Sigmoid colon (tissue), 7 donors: ENCODE data around the gene LIMS1. TPM values are rescaled to one million over a fixed set of nuclear protein-coding genes. Genes with fewer than 3 reads are reported as not detected.
"Not testable (repeated sequence)": the region's sequence is repeated elsewhere in the genome, so short reads cannot be mapped to it uniquely, and the experiment has no call there.

ENCODE experiments used
- DNase-seq: peaks from one replicate; pipeline ENCODE4 v3.0.0-alpha.2; 2019
- H3K27ac ChIP-seq, 4 donors: fragments of 200-600 bp; sonication (generic); one replicate each; pipeline ENCODE4 v1.5.1; 2016 to 2019; ENCODE audit warnings: mild to moderate bottlenecking in 1 of 4
- H3K27me3 ChIP-seq, 3 donors: fragments of 200-600 bp; sonication (generic); one replicate each; pipeline ENCODE4 v1.5.1; 2019; ENCODE audit warnings: mild to moderate bottlenecking in 1 of 3
- H3K36me3 ChIP-seq, 4 donors: fragments of 200-600 bp; sonication (generic); one replicate each; pipeline ENCODE4 v1.5.1; 2016 to 2019
- H3K4me1 ChIP-seq, 4 donors: fragments of 200-600 bp; sonication (generic); one replicate each; pipeline ENCODE4 v1.5.1; 2017 to 2019
- H3K4me3 ChIP-seq, 4 donors: fragments of 200-600 bp; sonication (generic); one replicate each; pipeline ENCODE4 v1.5.1; 2017 to 2019; ENCODE audit warnings: mild to moderate bottlenecking in 2 of 4, moderate library complexity in 1 of 4
- H3K9me3 ChIP-seq, 4 donors: fragments of 200-600 bp in 3 of 4; sonication (generic) in 3 of 4; one replicate each; pipeline versions ENCODE4 v1.5.1 to v1.6.1; 2013 to 2019
- CTCF ChIP-seq, 4 experiments: fragments of 450-650 bp in 3 of 4; fragments of 200-600 bp in 1 of 4; IDR thresholded peaks; one replicate each; pipeline ENCODE4 v1.5.1; 2016 to 2019; ENCODE audit warnings: antibody characterized with exemption in 4 of 4, mild to moderate bottlenecking in 3 of 4, moderate library complexity in 2 of 4
- EP300 ChIP-seq, 4 donors: sonication (generic); formaldehyde crosslinking; IDR thresholded peaks; one replicate each; pipeline ENCODE4 v1.6.1; 2017; ENCODE audit warnings: antibody characterized with exemption in 4 of 4
- POLR2A ChIP-seq, 2 donors: fragments of 450-650 bp; IDR thresholded peaks; one replicate each; pipeline ENCODE4 v1.6.1; 2016; ENCODE audit warnings: antibody characterized with exemption in 2 of 2, mild to moderate bottlenecking in 2 of 2, moderate library complexity in 2 of 2
- POLR2AphosphoS5 ChIP-seq, 4 donors: sonication (generic); formaldehyde crosslinking; IDR thresholded peaks; one replicate each; pipeline ENCODE4 v1.6.1; 2017; ENCODE audit warnings: antibody characterized with exemption in 4 of 4
- WGBS, 2 donors: extraction: QIAGEN DNeasy Blood & Tissue Kit; methylation state at CpG; one replicate each; pipeline ENCODE4 v1.1.7; 2013; 5-methylcytosine and 5-hydroxymethylcytosine counted together
- intact Hi-C: fragments of 100-400 bp; cut with DNase I; formaldehyde crosslinking; loops from one replicate; pipeline ENCODE4 v1.15.1; 2023
- polyA plus RNA-seq, 3 donors: library from polyadenylated mRNA; stranded (reverse); fragments of 200-250 nt; gene quantifications; one replicate each; pipeline ENCODE4 v1.2.3, GENCODE V29; 2013
- total RNA-seq, 4 donors: library from RNA; depleted of rRNA; stranded (reverse); fragments of >200 nt; gene quantifications; one replicate each; pipeline ENCODE4 v1.1.0, GENCODE V29; 2016
- donor health status: healthy with polysubstance abuse.
- donor health status: Bipolar disorder and iron deficiency.
- donor health status: healthy.

Gene LIMS1
- total and polyA plus RNA-seq, 7 donors: 16.2 to 185 (median 65.3) TPM

DNA sequence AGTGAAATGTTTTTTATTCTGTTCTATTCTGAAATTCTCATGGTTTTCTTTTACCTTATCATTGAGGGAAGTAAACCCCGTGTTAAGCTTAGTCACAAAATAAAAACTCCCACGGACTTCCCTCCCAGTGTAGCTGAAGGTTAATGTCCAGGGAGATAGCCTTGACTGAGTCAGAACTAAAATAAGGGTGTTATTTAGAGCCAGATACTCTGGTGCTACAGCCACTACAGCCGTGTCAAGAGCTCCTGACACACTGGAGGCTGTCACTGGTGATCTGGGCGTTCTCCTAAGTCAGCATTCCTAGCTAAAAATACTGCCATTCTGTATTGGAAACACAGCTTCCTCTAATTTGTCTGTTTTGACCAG is 103.0 kb downstream of the LIMS1 start:
- TF ChIP-seq POLR2A (IDR thresholded peaks at IDR 0.05) (no peak), POLR2AphosphoS5 (IDR thresholded peaks at IDR 0.05) (peak in 2 of 4 donors; percentile 25 to 65)
- H3K36me3 ChIP-seq: no peaks in the 10 kb centered on the region
- intact Hi-C loops: loop anchor here (2.0 kb wide), 1 partner anchor 30 kb away; no protein-coding TSS in a partner anchor
- 34 to 63% methylated on average over 4 of the region's 4 CpGs for WGBS, 2 donors
- peak overlapping the region in 3 of 4 donors; percentile 56 to 75 (median 69) for H3K27ac ChIP-seq
- H3K4me3 ChIP-seq: no peak overlapping the region
- no peaks in the 10 kb centered on the region for H3K27me3 ChIP-seq
- no peak for DNase-seq
- H3K4me1 ChIP-seq: peaks cover 0 to 89% (median 71%) of the 10 kb centered on the region in 4 donors
- no peaks in the 10 kb centered on the region for H3K9me3 ChIP-seq

DNA sequence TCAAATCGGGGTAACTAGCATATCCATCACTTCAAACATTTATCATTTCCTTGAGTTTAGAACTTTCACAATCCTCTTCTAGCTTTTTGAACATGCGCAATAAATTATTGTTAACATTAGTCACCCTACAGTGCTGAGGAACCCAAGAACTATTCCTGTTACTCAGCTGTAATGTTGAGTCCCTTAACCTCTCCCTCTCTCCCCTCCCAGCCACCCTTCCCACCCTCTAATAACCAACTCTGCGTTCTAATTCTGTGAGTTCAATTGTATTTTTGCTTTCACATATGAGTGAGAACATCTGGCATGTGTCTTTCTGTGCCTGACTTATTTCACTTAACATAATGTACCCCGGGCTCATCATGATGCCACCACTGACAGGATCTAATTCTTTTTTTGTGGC is 106.5 kb downstream of the LIMS1 start:
- intact Hi-C loops: no loop called here
- H3K36me3 ChIP-seq: no peaks in the 10 kb centered on the region
- WGBS, 2 donors: 65 to 86% methylated on average over 4 of the region's 4 CpGs
- H3K4me3 ChIP-seq: no peak overlapping the region
- H3K4me1 ChIP-seq: peaks cover 0 to 55% (median 40%) of the 10 kb centered on the region in 4 donors
- H3K27me3 ChIP-seq: no peaks in the 10 kb centered on the region
- DNase-seq: no peak
- H3K27ac ChIP-seq: peak overlapping the region in 1 of 4 donors; percentile 38
- TF ChIP-seq EP300 (IDR thresholded peaks at IDR 0.05) (no peak), POLR2A (IDR thresholded peaks at IDR 0.05) (no peak), POLR2AphosphoS5 (IDR thresholded peaks at IDR 0.05) (no peak), CTCF (IDR thresholded peaks at IDR 0.05) (no peak)
- no peaks in the 10 kb centered on the region for H3K9me3 ChIP-seq

- no peaks in the 10 kb centered on the region for H3K27me3 ChIP-seq
- H3K27ac ChIP-seq: no peak overlapping the region
- H3K36me3 ChIP-seq: no peaks in the 10 kb centered on the region
- no peaks in the 10 kb centered on the region for H3K9me3 ChIP-seq
- intact Hi-C loops: no loop called here
- TF ChIP-seq POLR2A (IDR thresholded peaks at IDR 0.05) (no peak), POLR2AphosphoS5 (IDR thresholded peaks at IDR 0.05) (no peak), CTCF (IDR thresholded peaks at IDR 0.05) (no peak), EP300 (IDR thresholded peaks at IDR 0.05) (no peak)
- DNase-seq: no peak
- H3K4me3 ChIP-seq: no peak overlapping the region
- WGBS, 2 donors: 76 to 85% methylated on average over 2 of the region's 2 CpGs
- peaks cover 0 to 44% (median 30%) of the 10 kb centered on the region in 4 donors for H3K4me1 ChIP-seq
These were observed 107.5 kb downstream of the LIMS1 start for GRCh38 chr2:108641756-108642155.

GRCh38 chr2:108643261-108643849 is 109.1 kb downstream of the LIMS1 start:
- H3K4me1 ChIP-seq: peaks cover 0 to 30% (median 22%) of the 10 kb centered on the region in 4 donors
- 93 to 95% methylated on average over 15 of the region's 15 CpGs for WGBS, 2 donors
- no peak for TF ChIP-seq EP300 (IDR thresholded peaks at IDR 0.05)
- no peak for TF ChIP-seq POLR2AphosphoS5 (IDR thresholded peaks at IDR 0.05)
- no peak for TF ChIP-seq POLR2A (IDR thresholded peaks at IDR 0.05)
- TF ChIP-seq CTCF (IDR thresholded peaks at IDR 0.05): no peak
- no peak overlapping the region for H3K27ac ChIP-seq
- DNase-seq: no peak
- intact Hi-C loops: no loop called here
- no peaks in the 10 kb centered on the region for H3K9me3 ChIP-seq
- no peak overlapping the region for H3K4me3 ChIP-seq
- no peaks in the 10 kb centered on the region for H3K27me3 ChIP-seq
- H3K36me3 ChIP-seq: no peaks in the 10 kb centered on the region

DNA sequence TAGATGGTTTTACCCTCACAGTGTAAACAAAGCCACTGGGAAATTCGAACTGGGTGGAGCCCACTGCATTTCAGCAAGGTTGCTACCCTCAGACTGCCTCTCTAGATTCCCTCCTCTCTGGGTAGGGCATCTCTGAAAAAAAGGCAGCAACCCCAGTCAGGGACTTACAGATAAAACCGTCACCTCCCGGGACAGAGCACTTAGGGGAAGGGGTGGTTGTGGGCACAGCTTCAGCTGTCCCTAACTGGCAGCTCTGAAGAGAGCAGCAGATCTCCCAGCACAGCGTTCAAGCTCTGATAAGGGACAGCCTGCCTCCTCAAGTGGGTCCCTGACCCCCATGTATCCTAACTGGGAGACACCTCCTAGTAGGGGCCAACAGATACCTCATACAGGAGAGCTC is 109.6 kb downstream of the LIMS1 start:
- H3K4me3 ChIP-seq, H3K36me3 ChIP-seq, intact Hi-C loops, H3K9me3 ChIP-seq, H3K27me3 ChIP-seq, DNase-seq, H3K27ac ChIP-seq: not testable (repeated sequence)
- WGBS, 2 donors: 97 to 98% methylated on average over 4 of the region's 4 CpGs
- H3K4me1 ChIP-seq: peaks cover 0 to 30% (median 21%) of the 10 kb centered on the region in 4 donors

DNA sequence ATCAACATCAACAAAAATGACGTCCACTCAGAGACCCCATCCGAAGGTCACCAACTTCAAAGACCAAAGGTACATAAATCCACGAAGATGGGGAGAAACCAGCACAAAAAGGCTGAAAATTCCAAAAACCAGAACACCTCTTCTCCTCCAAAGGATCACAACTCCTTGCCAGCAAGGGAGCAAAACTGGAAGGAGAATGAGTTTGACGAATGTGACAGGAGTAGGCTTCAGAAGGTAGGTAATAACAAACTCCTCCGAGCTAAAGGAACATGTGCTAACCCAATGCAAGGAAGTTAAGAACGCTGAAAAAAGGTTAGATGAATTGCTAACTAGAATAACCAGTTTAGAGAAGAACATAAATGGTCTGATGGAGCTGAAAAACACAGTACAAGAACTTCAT is 110.2 kb downstream of the LIMS1 start:
- intact Hi-C loops, DNase-seq, H3K36me3 ChIP-seq, H3K4me3 ChIP-seq, H3K9me3 ChIP-seq, H3K27ac ChIP-seq, H3K27me3 ChIP-seq: not testable (repeated sequence)
- WGBS, 2 donors: 98 to 99% methylated on average over 6 of the region's 6 CpGs
- peaks cover 0 to 30% (median 20%) of the 10 kb centered on the region in 4 donors for H3K4me1 ChIP-seq

DNA sequence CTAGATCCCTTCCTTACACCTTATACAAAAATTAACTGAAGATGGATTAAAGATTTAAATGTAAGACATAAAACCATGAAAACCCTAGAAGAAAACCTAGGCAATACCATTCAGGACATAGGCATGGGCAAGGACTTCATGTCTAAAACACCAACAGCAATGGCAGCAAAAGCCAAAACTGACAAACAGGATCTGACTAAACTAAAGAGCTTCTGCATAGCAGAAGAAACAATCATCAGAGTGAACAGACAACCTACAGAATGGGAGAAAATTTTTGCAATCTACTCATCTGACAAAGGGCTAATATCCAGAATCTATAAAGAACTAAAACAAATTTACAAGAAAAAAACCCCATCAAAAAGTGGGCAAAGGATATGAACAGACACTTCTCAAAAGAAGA is 114.5 kb downstream of the LIMS1 start:
- intact Hi-C loops, H3K36me3 ChIP-seq, H3K27ac ChIP-seq, H3K9me3 ChIP-seq, H3K4me3 ChIP-seq, DNase-seq, H3K27me3 ChIP-seq: not testable (repeated sequence)
- peaks cover 0 to 13% (median 0%) of the 10 kb centered on the region in 4 donors for H3K4me1 ChIP-seq

GRCh38 chr2:108650465-108650864 is 116.2 kb downstream of the LIMS1 start:
- H3K27me3 ChIP-seq, H3K27ac ChIP-seq, DNase-seq, intact Hi-C loops, H3K4me3 ChIP-seq, H3K9me3 ChIP-seq, H3K36me3 ChIP-seq: not testable (repeated sequence)
- WGBS, 2 donors: 91 to 95% methylated on average over 8 of the region's 8 CpGs
- H3K4me1 ChIP-seq: peaks cover 0 to 13% (median 0%) of the 10 kb centered on the region in 4 donors

GRCh38 chr2:108651468-108651867 is 117.2 kb downstream of the LIMS1 start:
- 9 to 14% methylated on average over 1 of the region's 2 CpGs for WGBS, 2 donors
- H3K36me3 ChIP-seq, H3K9me3 ChIP-seq, H3K4me3 ChIP-seq, DNase-seq, intact Hi-C loops, H3K27me3 ChIP-seq: not testable (repeated sequence)
- Histone ChIP-seq H3K4me1 (peaks cover 0 to 13% (median 0%) of the 10 kb centered on the region in 4 donors), H3K27ac (peak overlapping the region in 1 of 4 donors; percentile 24)
